NB4 (cell line): ENCODE data around the gene DYSF.

Experiments
- DNase-seq: peaks from one replicate; pipeline ENCODE4 v3.0.0; 2010; ENCODE audit warnings: low read depth
- H3K4me3 ChIP-seq: one replicate; pipeline ENCODE4 v1.5.1; 2011; ENCODE audit warnings: mild to moderate bottlenecking, low read depth, low read length, moderate library complexity
- CTCF ChIP-seq: IDR thresholded peaks from one replicate; pipeline ENCODE4 v1.5.1; 2012; ENCODE audit warnings: low read depth, low read length
- MYC ChIP-seq: IDR thresholded peaks from 2 replicates; pipeline ENCODE4 v1.6.1; 2011; ENCODE audit warnings: low read depth, low read length
- POLR2A ChIP-seq: IDR thresholded peaks from 2 replicates; pipeline ENCODE4 v1.6.1; 2011; ENCODE audit warnings: mild to moderate bottlenecking; ENCODE audit not compliant: insufficient read length; ENCODE audit errors: extremely low read depth
- TF ChIP-seq, protein P1 (sequence below): IDR thresholded peaks from 2 replicates; pipeline ENCODE4 v1.6.1; 2011; ENCODE audit warnings: low read depth, low read length

The DYSF gene

DNA sequence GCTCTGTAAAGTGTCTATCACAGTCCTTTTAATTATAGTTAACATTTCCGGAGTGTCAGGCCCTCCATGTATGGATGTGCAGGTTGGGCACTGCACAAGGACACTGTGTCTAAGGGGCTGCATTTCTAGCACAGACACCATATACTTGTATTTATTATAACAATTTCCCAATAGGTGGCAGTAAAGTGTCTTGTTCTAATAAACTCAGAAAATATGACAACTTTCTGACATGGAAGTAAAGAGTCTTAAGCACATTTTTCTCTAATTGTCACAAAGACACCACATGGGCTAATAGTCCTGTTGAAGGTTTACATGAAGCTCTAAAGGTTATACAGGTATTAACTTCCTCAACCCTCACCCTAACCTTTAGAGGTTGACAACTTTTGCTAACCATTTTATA lies 156.6 kb downstream of the DYSF start:
- TF ChIP-seq MYC (0 out of 2 replicates have a peak, but pooled peaks have one; percentile 16), POLR2A (no peak)
- TF ChIP-seq, protein P1, sequence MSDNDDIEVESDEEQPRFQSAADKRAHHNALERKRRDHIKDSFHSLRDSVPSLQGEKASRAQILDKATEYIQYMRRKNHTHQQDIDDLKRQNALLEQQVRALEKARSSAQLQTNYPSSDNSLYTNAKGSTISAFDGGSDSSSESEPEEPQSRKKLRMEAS = no peak

GRCh38 chr2:71610671-71611070 lies 157.3 kb downstream of the DYSF start:
- H3K4me3 ChIP-seq = no peak overlapping the region
- DNase-seq = no peak
- TF ChIP-seq MYC = no peak
- TF ChIP-seq, protein P1 = no peak
- TF ChIP-seq CTCF = no peak
- no peak for TF ChIP-seq POLR2A

More for the DNA sequence above, 156.6 kb downstream of the DYSF start:
- no peak overlapping the region for H3K4me3 ChIP-seq
- peak; percentile 69 for DNase-seq

DNA sequence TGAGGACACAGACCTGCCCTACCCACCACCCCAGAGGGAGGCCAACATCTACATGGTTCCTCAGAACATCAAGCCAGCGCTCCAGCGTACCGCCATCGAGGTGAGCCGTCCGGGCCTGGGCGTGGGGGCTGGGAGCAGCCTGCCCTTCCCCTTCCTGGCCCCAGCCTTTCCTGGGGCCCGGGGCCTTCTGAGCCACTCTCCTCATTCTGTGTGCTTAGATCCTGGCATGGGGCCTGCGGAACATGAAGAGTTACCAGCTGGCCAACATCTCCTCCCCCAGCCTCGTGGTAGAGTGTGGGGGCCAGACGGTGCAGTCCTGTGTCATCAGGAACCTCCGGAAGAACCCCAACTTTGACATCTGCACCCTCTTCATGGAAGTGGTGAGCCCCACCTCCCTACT lies 157.9 kb downstream of the DYSF start:
- no peak overlapping the region for H3K4me3 ChIP-seq
- TF ChIP-seq CTCF = no peak
- TF ChIP-seq POLR2A = no peak
- no peak for TF ChIP-seq MYC
- TF ChIP-seq, protein P1 = no peak
- no peak for DNase-seq

GRCh38 chr2:71611781-71612527 lies 158.6 kb downstream of the DYSF start:
- H3K4me3 ChIP-seq = no peak overlapping the region
- TF ChIP-seq, protein P1 = no peak
- TF ChIP-seq CTCF (no peak), POLR2A (no peak), MYC (no peak)
- no peak for DNase-seq

DNA sequence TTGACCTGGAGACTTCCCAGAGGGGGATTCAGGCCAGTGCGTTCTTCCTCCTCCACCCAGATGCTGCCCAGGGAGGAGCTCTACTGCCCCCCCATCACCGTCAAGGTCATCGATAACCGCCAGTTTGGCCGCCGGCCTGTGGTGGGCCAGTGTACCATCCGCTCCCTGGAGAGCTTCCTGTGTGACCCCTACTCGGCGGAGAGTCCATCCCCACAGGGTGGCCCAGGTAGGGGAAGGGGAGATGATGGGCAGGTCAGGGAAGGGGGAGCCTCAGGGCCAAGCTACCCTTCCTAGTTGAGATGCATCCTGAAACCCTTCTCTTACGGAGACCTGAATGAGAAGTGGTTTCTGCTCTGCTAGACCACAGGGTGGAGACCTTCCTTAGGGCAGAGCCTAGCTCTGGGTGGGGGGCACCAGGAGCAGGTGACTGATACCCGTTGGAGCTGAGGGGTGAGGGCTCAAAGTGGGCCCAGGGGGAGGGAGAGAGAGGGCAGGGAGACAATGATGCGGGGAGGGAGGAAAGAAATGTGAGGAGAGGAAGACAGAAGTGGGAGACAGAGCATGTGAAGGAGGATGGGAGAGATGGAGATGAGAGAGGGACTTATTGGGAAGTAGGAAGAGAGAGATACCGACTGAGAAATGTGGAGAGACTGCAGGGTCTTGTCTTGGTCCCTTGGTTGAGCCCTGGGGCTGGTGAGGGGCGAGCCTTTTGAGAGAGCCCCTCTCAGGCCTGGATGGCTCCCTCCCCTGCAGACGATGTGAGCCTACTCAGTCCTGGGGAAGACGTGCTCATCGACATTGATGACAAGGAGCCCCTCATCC lies 159.4 kb downstream of the DYSF start:
- TF ChIP-seq POLR2A = no peak
- no peak for TF ChIP-seq MYC
- TF ChIP-seq CTCF = no peak
- TF ChIP-seq, protein P1 = no peak
- H3K4me3 ChIP-seq = no peak overlapping the region
- no peak for DNase-seq

GRCh38 chr2:71613403-71613952 lies 160.1 kb downstream of the DYSF start:
- no peak for DNase-seq
- TF ChIP-seq, protein P1 = no peak
- TF ChIP-seq CTCF (no peak), POLR2A (no peak), MYC (no peak)

More at GRCh38 chr2:71613403-71613952, 160.1 kb downstream of the DYSF start:
- no peak overlapping the region for H3K4me3 ChIP-seq
